Calu3 (cell line): ENCODE data around the gene EPHA3. TPM values are rescaled to one million over a fixed set of nuclear protein-coding genes. Genes with fewer than 3 reads are reported as not detected.

Experiments used
- BruUV-seq: library from RNA; stranded (reverse); fragments of 400-500 nt; replicated peaks from 2 replicates; lab custom pipeline; 2021; lab: Mats Ljungman, UMichigan
- CTCF ChIA-PET: fragments of 300-600 bp; sonication (Branson Sonifier 250); formaldehyde crosslinking; loops from one replicate; lab custom pipeline; 2022; ENCODE audit warnings: antibody characterized with exemption; lab: Charles Lee
- DNase-seq: peaks from one replicate; pipeline ENCODE4 v3.0.0; 2022
- H3K27ac Mint-ChIP-seq: one replicate; pipeline ENCODE4 v1.8.0; 2022; ENCODE audit warnings: mixed read lengths; ENCODE audit not compliant: unreplicated experiment
- H3K27me3 Mint-ChIP-seq: one replicate; pipeline ENCODE4 v1.8.0; 2022; ENCODE audit warnings: mixed read lengths; ENCODE audit not compliant: unreplicated experiment
- H3K36me3 Mint-ChIP-seq: one replicate; pipeline ENCODE4 v1.8.0; 2022; ENCODE audit warnings: mild to moderate bottlenecking, moderate library complexity, mixed read lengths; ENCODE audit not compliant: insufficient read depth, unreplicated experiment
- H3K4me1 Mint-ChIP-seq: one replicate; pipeline ENCODE4 v1.8.0; 2022; ENCODE audit warnings: mild to moderate bottlenecking, low read depth, mixed read lengths; ENCODE audit not compliant: unreplicated experiment
- H3K4me3 Mint-ChIP-seq: one replicate; pipeline ENCODE4 v1.8.0; 2022; ENCODE audit warnings: mild to moderate bottlenecking, low read depth, moderate library complexity, mixed read lengths; ENCODE audit not compliant: unreplicated experiment
- H3K9me3 Mint-ChIP-seq: one replicate; pipeline ENCODE4 v1.8.0; 2022; ENCODE audit warnings: low read depth, mixed read lengths; ENCODE audit not compliant: unreplicated experiment
- intact Hi-C: fragments of 100-400 bp; cut with micrococcal nuclease; formaldehyde crosslinking; loops from one replicate; pipeline ENCODE4 v1.10.0; 2022; ENCODE audit not compliant: unreplicated experiment
- total RNA-seq: library from RNA; stranded (reverse); gene quantifications from 2 replicates; pipeline ENCODE4 v1.2.3, GENCODE V29; 2022
- TF ChIP-seq, protein P1 (sequence below): fragments of 200-600 bp; IDR thresholded peaks from one replicate; pipeline ENCODE4 v1.8.0; 2022; ENCODE audit warnings: antibody characterized with exemption; ENCODE audit not compliant: unreplicated experiment

The EPHA3 gene
- total RNA-seq, 1 experiment from 2014 or later, result 31.6 TPM

DNA sequence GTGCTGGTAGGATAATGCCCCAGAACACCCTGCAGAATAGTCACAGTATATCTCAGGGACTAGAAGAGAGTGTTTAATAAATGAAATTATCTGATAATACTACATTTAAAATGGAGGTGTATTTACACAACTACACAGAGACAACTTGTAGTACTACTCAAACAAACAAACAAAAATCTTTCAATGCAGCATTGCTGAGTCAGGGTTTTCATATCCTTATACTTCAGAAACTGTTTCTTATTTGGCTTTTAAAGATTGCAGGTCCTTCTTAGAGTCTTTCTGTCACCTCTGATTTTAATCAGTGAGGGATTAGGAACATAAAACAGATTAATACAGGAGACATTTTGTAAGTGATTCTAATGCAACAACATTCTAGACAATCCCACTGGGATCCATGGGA lies 57.4 kb downstream of the EPHA3 start:
- no peak overlapping the region for H3K27ac Mint-ChIP-seq

DNA sequence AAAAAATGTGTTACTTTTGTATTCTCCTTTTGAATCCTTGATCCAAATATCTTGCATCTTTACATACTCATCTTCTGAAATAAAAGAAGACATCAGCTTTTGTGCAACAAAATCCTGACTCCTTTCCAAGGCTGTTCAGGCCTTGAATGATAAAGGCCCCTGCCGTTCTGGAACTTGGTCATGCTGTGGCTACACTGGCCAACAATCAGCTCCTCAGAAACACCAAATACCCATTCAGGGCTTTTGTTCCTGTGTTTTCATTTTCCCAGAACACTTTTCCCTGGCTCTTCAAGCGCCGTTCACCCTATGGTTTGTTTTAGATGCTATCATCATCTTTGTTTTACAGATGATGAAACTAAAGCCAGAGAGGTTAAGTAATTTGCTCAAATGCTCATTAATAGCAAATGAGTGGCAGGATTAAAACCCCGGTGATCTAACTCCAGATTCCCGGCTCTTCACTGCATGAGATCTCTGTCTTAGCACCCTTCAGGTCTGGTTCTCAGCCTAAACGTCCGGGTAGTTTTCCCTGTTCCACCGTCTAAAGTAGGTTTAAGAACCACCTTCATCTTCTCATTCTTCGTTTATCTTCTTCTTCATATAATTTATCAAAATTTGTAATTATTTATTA lies 58.3 kb downstream of the EPHA3 start:
- H3K27ac Mint-ChIP-seq, result no peak overlapping the region
- H3K36me3 Mint-ChIP-seq, result no peaks in the 10 kb centered on the region
- intact Hi-C loops, result loop anchor here (5.0 kb wide), 1 partner anchor 38 kb away; no protein-coding TSS in a partner anchor

More for the DNA sequence above, 57.4 kb downstream of the EPHA3 start:
- no peaks in the 10 kb centered on the region for H3K4me1 Mint-ChIP-seq
- no peaks in the 10 kb centered on the region for H3K9me3 Mint-ChIP-seq
- H3K27me3 Mint-ChIP-seq, result no peaks in the 10 kb centered on the region
- no peak overlapping the region for H3K4me3 Mint-ChIP-seq
- CTCF ChIA-PET, result no interaction called here
- no peaks in the 10 kb centered on the region for H3K36me3 Mint-ChIP-seq
- TF ChIP-seq, protein P1, sequence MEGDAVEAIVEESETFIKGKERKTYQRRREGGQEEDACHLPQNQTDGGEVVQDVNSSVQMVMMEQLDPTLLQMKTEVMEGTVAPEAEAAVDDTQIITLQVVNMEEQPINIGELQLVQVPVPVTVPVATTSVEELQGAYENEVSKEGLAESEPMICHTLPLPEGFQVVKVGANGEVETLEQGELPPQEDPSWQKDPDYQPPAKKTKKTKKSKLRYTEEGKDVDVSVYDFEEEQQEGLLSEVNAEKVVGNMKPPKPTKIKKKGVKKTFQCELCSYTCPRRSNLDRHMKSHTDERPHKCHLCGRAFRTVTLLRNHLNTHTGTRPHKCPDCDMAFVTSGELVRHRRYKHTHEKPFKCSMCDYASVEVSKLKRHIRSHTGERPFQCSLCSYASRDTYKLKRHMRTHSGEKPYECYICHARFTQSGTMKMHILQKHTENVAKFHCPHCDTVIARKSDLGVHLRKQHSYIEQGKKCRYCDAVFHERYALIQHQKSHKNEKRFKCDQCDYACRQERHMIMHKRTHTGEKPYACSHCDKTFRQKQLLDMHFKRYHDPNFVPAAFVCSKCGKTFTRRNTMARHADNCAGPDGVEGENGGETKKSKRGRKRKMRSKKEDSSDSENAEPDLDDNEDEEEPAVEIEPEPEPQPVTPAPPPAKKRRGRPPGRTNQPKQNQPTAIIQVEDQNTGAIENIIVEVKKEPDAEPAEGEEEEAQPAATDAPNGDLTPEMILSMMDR, result no peak
- BruUV-seq, result no TSS peak
- intact Hi-C loops, result loop anchor here (5.0 kb wide), 1 partner anchor 37 kb away; no protein-coding TSS in a partner anchor
- no peak for DNase-seq

DNA sequence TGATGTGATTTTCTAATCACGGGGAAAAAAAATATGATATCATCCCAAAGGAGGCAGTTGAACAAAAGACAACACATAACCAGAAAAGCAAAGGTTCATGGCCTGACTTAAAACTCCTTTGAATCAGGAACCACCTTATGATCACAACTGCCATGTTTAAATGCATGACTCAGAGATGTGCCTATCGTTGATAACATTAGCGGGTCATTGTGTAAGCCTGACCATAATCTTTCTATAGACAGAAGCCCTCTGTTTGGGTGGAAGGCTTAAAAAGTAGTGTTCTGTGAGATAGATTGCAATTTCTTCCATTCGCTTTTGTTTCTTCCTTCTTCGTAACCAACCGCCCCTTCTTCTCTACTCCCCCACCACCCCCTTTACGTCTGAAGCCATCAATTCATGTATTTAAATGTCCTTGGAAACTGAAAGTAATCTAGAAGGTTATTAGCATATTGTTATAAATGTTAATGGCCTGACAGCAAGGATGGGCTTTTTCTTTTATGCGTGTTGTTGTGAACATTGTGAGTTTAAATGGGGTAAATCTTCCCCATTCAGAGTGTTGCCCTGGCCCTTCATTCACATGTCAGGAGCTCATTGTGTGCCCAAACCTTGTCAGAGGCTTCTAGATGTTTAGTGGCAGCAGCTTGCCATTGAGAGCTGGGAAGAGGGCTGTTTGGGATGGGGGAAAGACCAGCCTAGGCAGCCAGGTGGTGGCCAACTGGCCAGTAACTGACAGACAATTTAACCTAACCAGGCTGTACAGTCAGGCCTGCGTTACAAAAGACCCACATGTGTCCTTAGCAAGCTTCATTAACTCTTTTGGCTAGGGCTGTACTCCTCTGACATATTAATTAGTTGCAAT lies 64.5 kb downstream of the EPHA3 start:
- H3K27ac Mint-ChIP-seq, result no peak overlapping the region
- BruUV-seq, result no TSS peak
- no peaks in the 10 kb centered on the region for H3K27me3 Mint-ChIP-seq
- no peak overlapping the region for H3K4me3 Mint-ChIP-seq
- DNase-seq, result no peak
- CTCF ChIA-PET, result no interaction called here
- intact Hi-C loops, result no loop called here
- H3K9me3 Mint-ChIP-seq, result no peaks in the 10 kb centered on the region
- TF ChIP-seq, protein P1, result no peak
- no peaks in the 10 kb centered on the region for H3K4me1 Mint-ChIP-seq
- no peaks in the 10 kb centered on the region for H3K36me3 Mint-ChIP-seq

More for the DNA sequence above, 58.3 kb downstream of the EPHA3 start:
- no peaks in the 10 kb centered on the region for H3K27me3 Mint-ChIP-seq
- DNase-seq, result no peak
- BruUV-seq, result no TSS peak
- no peak overlapping the region for H3K4me3 Mint-ChIP-seq
- no peaks in the 10 kb centered on the region for H3K9me3 Mint-ChIP-seq
- CTCF ChIA-PET, result no interaction called here
- no peaks in the 10 kb centered on the region for H3K4me1 Mint-ChIP-seq
- TF ChIP-seq, protein P1, result no peak

DNA sequence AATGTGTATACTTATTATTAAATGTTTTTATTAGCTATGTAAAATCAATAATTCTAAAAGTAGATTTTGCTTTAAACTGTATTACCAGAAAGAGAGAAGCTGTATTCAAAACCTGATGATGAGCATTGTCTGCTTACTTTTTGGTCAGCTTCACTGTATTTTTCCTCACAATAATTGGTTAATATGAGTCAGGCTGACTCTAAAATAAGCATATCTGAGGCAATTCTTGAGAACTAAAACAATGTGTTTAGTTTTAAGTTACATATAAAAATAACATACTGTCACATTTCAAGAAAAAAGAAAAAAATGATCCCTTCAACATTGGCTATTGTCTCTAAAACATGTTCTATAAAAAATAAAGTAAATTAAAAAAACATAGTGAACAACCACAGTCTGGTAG lies 66.1 kb downstream of the EPHA3 start:
- H3K4me1 Mint-ChIP-seq, result no peaks in the 10 kb centered on the region
- TF ChIP-seq, protein P1, result no peak
- no TSS peak for BruUV-seq
- H3K27me3 Mint-ChIP-seq, result no peaks in the 10 kb centered on the region
- no peaks in the 10 kb centered on the region for H3K36me3 Mint-ChIP-seq
- H3K4me3 Mint-ChIP-seq, result no peak overlapping the region
- no peaks in the 10 kb centered on the region for H3K9me3 Mint-ChIP-seq
- DNase-seq, result no peak
- CTCF ChIA-PET, result no interaction called here
- H3K27ac Mint-ChIP-seq, result no peak overlapping the region
- intact Hi-C loops, result no loop called here
